ENCODE results near the gene NXPE4.

DNA sequence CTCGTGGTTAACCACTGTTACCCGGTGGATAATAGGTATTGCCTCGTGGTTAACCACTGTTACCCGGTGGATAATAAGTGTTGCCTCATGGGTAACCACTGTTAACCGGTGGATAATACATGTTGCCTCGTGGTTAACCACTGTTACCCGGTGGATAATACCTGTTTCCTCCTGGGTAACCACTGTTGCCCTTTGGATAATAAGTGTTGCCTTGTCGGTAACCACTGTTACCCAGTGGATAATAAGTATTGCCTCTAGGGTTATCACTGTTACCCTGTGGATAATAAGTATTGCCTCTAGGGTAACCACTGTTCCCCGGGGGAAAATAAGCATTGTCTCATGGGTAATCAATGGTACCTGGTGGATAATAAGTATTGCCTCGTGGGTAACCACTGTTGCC, 15.0 kb upstream of the NXPE4 start:
- TF ChIP-seq, protein P1, sequence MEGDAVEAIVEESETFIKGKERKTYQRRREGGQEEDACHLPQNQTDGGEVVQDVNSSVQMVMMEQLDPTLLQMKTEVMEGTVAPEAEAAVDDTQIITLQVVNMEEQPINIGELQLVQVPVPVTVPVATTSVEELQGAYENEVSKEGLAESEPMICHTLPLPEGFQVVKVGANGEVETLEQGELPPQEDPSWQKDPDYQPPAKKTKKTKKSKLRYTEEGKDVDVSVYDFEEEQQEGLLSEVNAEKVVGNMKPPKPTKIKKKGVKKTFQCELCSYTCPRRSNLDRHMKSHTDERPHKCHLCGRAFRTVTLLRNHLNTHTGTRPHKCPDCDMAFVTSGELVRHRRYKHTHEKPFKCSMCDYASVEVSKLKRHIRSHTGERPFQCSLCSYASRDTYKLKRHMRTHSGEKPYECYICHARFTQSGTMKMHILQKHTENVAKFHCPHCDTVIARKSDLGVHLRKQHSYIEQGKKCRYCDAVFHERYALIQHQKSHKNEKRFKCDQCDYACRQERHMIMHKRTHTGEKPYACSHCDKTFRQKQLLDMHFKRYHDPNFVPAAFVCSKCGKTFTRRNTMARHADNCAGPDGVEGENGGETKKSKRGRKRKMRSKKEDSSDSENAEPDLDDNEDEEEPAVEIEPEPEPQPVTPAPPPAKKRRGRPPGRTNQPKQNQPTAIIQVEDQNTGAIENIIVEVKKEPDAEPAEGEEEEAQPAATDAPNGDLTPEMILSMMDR (IDR thresholded peaks at IDR 0.05), result no peak
- TF ChIP-seq FOSL2 (IDR thresholded peaks at IDR 0.05; ENCODE audit: borderline replicate concordance, low read depth) (no peak), NFIC (IDR thresholded peaks at IDR 0.05; ENCODE audit: borderline replicate concordance) (no peak), GABPA (IDR thresholded peaks at IDR 0.05; ENCODE audit: low read depth) (no peak), SMC3 (IDR thresholded peaks at IDR 0.05; ENCODE audit: low read depth, low read length) (no peak), RAD21 (IDR thresholded peaks at IDR 0.05; ENCODE audit: low read length) (no peak), ZBTB33 (IDR thresholded peaks at IDR 0.05; ENCODE audit: borderline replicate concordance, low read depth) (no peak), RFX5 (IDR thresholded peaks at IDR 0.05; ENCODE audit: low read length) (no peak), EP300 (IDR thresholded peaks at IDR 0.05; ENCODE audit: borderline replicate concordance in 1 of 2, low read depth in 1 of 2, low read length in 1 of 2) (no peak), MAX (IDR thresholded peaks at IDR 0.05; ENCODE audit: low read depth) (no peak)
- TF ChIP-seq, protein P2, sequence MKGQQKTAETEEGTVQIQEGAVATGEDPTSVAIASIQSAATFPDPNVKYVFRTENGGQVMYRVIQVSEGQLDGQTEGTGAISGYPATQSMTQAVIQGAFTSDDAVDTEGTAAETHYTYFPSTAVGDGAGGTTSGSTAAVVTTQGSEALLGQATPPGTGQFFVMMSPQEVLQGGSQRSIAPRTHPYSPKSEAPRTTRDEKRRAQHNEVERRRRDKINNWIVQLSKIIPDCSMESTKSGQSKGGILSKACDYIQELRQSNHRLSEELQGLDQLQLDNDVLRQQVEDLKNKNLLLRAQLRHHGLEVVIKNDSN (IDR thresholded peaks at IDR 0.05; ENCODE audit: borderline replicate concordance, low read depth), result no peak
- TF ChIP-seq, protein P3, sequence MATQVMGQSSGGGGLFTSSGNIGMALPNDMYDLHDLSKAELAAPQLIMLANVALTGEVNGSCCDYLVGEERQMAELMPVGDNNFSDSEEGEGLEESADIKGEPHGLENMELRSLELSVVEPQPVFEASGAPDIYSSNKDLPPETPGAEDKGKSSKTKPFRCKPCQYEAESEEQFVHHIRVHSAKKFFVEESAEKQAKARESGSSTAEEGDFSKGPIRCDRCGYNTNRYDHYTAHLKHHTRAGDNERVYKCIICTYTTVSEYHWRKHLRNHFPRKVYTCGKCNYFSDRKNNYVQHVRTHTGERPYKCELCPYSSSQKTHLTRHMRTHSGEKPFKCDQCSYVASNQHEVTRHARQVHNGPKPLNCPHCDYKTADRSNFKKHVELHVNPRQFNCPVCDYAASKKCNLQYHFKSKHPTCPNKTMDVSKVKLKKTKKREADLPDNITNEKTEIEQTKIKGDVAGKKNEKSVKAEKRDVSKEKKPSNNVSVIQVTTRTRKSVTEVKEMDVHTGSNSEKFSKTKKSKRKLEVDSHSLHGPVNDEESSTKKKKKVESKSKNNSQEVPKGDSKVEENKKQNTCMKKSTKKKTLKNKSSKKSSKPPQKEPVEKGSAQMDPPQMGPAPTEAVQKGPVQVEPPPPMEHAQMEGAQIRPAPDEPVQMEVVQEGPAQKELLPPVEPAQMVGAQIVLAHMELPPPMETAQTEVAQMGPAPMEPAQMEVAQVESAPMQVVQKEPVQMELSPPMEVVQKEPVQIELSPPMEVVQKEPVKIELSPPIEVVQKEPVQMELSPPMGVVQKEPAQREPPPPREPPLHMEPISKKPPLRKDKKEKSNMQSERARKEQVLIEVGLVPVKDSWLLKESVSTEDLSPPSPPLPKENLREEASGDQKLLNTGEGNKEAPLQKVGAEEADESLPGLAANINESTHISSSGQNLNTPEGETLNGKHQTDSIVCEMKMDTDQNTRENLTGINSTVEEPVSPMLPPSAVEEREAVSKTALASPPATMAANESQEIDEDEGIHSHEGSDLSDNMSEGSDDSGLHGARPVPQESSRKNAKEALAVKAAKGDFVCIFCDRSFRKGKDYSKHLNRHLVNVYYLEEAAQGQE (IDR thresholded peaks at IDR 0.05; ENCODE audit: low read depth, low read length), result no peak

All from SK-N-SH (cell line).